HG02970 (cell line): ENCODE data around the gene CNEP1R1.
A peak's percentile ranks its signal among the peaks of the same experiment; 100 is the strongest.
"Not testable (repeated sequence)": the region's sequence is repeated elsewhere in the genome, so short reads cannot be mapped to it uniquely, and the experiment has no call there.

Experiments used
- ATAC-seq: cut with Tn5 transposase; IDR thresholded peaks from one replicate; pipeline ENCODE4 v1.9.1; 2021; ENCODE audit warnings: mild to moderate bottlenecking, moderate library complexity, moderate number of reproducible peaks; ENCODE audit not compliant: unreplicated experiment, low FRiP score

The CNEP1R1 gene

GRCh38 chr16:50024684-50025536 is at the start of gene CNEP1R1:
Gene CNEP1R1, plus strand, starts transcription at chr16:50025225. Its CDS starts 91 bp downstream, at chr16:50025316.
- peak; percentile 99 for ATAC-seq

- no peak for ATAC-seq
Measured at GRCh38 chr16:49977427-49977826, 47.6 kb upstream of the CNEP1R1 start.

- no peak for ATAC-seq
Measured at GRCh38 chr16:49978569-49979326, 46.3 kb upstream of the CNEP1R1 start.

- no peak for ATAC-seq
Measured at GRCh38 chr16:49980166-49980565, 44.9 kb upstream of the CNEP1R1 start.

GRCh38 chr16:49986351-49987124 is 38.5 kb upstream of the CNEP1R1 start:
- ATAC-seq: no peak

- ATAC-seq: no peak
Measured at GRCh38 chr16:49987381-49987780, 37.6 kb upstream of the CNEP1R1 start.

- ATAC-seq: no peak
Measured at GRCh38 chr16:49992825-49993224, 32.2 kb upstream of the CNEP1R1 start.

GRCh38 chr16:49993579-49993978 is 31.4 kb upstream of the CNEP1R1 start:
- no peak for ATAC-seq

GRCh38 chr16:49994006-49994405 is 31.0 kb upstream of the CNEP1R1 start:
- ATAC-seq: no peak

- no peak for ATAC-seq
Measured at GRCh38 chr16:49995720-49996119, 29.3 kb upstream of the CNEP1R1 start.

GRCh38 chr16:49997721-49998251 is 27.2 kb upstream of the CNEP1R1 start:
- no peak for ATAC-seq

GRCh38 chr16:49998991-49999390 is 26.0 kb upstream of the CNEP1R1 start:
- ATAC-seq: no peak

- no peak for ATAC-seq
Measured at GRCh38 chr16:50001144-50001543, 23.9 kb upstream of the CNEP1R1 start.

GRCh38 chr16:50002190-50002589 is 22.8 kb upstream of the CNEP1R1 start:
- no peak for ATAC-seq

GRCh38 chr16:50004239-50004638 is 20.8 kb upstream of the CNEP1R1 start:
- ATAC-seq: no peak

GRCh38 chr16:50006964-50007363 is 18.1 kb upstream of the CNEP1R1 start:
- ATAC-seq: no peak

GRCh38 chr16:50007744-50008143 is 17.3 kb upstream of the CNEP1R1 start:
- ATAC-seq: no peak

GRCh38 chr16:50010212-50010611 is 14.8 kb upstream of the CNEP1R1 start:
- no peak for ATAC-seq

- no peak for ATAC-seq
Measured at GRCh38 chr16:50011707-50012106, 13.3 kb upstream of the CNEP1R1 start.

GRCh38 chr16:50012182-50012581 is 12.8 kb upstream of the CNEP1R1 start:
- no peak for ATAC-seq

- not testable (repeated sequence) for ATAC-seq
Measured at GRCh38 chr16:50014211-50014610, 10.8 kb upstream of the CNEP1R1 start.
